PC-3 (cell line): ENCODE measurements around the gene UBAC2. TPM values are rescaled to one million over a fixed set of nuclear protein-coding genes. Genes with fewer than 3 reads are reported as not detected.
"Not testable (repeated sequence)": the region's sequence is repeated elsewhere in the genome, so short reads cannot be mapped to it uniquely, and the experiment has no call there.

Source experiments
- ATAC-seq: fragments of 200-7000 bp; cut with Tn5 transposase; 2 replicates; pipeline ENCODE4 v1.9.1; 2020; ENCODE audit warnings: mild to moderate bottlenecking, moderate library complexity
- BruUV-seq: library from RNA; stranded (reverse); fragments of 400-500 nt; replicated peaks from 2 replicates; lab custom pipeline; 2021; lab: Mats Ljungman, UMichigan
- CTCF ChIA-PET: fragments of 300-600 bp; sonication (Branson Sonifier 250); formaldehyde crosslinking; loops from one replicate; lab custom pipeline; 2022; ENCODE audit warnings: antibody characterized with exemption; lab: Charles Lee
- POLR2A ChIA-PET: fragments of 300-600 bp; sonication (Branson Sonifier 250); formaldehyde crosslinking; loops from one replicate; lab custom pipeline; 2022; ENCODE audit warnings: antibody characterized with exemption; ENCODE audit not compliant: unreplicated experiment; lab: Charles Lee
- DNase-seq: peaks from one replicate; pipeline ENCODE4 v3.0.0-alpha.2; 2015
- H2AFZ ChIP-seq: fragments of 300-600 bp; sonication (generic); 2 replicates; pipeline ENCODE4 v1.6.0; 2016; ENCODE audit warnings: antibody characterized with exemption, low read length
- H3F3A ChIP-seq: fragments of 300-600 bp; sonication (generic); one replicate; pipeline ENCODE4 v1.6.0; 2017; ENCODE audit warnings: antibody characterized with exemption, low read length, control low read depth, mild to moderate bottlenecking; ENCODE audit not compliant: unreplicated experiment
- H3K27ac ChIP-seq: fragments of 300-600 bp; sonication (generic); 2 replicates; pipeline ENCODE4 v1.5.1; 2016; ENCODE audit warnings: mild to moderate bottlenecking, low read length
- H3K27me3 ChIP-seq: fragments of 300-600 bp; sonication (generic); 2 replicates; pipeline ENCODE4 v1.6.1; 2016; ENCODE audit warnings: low read length, mixed read lengths
- H3K36me3 ChIP-seq: fragments of 300-600 bp; sonication (generic); 2 replicates; pipeline ENCODE4 v1.6.1; 2016; ENCODE audit warnings: low read depth, mixed run types, low read length, mixed read lengths
- H3K4me1 ChIP-seq: fragments of 300-600 bp; sonication (generic); 2 replicates; pipeline ENCODE4 v1.5.1; 2016; ENCODE audit warnings: low read length; ENCODE audit not compliant: insufficient read depth
- H3K4me2 ChIP-seq: fragments of 300-600 bp; sonication (generic); 2 replicates; pipeline ENCODE4 v1.6.0; 2016; ENCODE audit warnings: low read length
- H3K4me3 ChIP-seq: fragments of 300-600 bp; sonication (generic); 2 replicates; pipeline ENCODE4 v1.5.1; 2016; ENCODE audit warnings: mild to moderate bottlenecking, low read length, mixed read lengths
- H3K79me2 ChIP-seq: fragments of 300-600 bp; sonication (generic); 2 replicates; pipeline ENCODE4 v1.6.1; 2017; ENCODE audit warnings: low read length, mixed read lengths
- H3K9ac ChIP-seq: fragments of 300-600 bp; sonication (generic); 2 replicates; pipeline ENCODE4 v1.6.0; 2016; ENCODE audit warnings: mild to moderate bottlenecking, low read length
- H3K9me2 ChIP-seq: fragments of 300-600 bp; sonication (generic); replicated peaks from 2 replicates; pipeline ENCODE4 v1.6.1; 2016; ENCODE audit warnings: mixed run types, low read length, mixed read lengths
- H3K9me3 ChIP-seq: fragments of 300-600 bp; sonication (generic); 2 replicates; pipeline ENCODE4 v1.6.1; 2016; ENCODE audit warnings: low read length, mixed read lengths
- H4K20me1 ChIP-seq: fragments of 300-600 bp; sonication (generic); 2 replicates; pipeline ENCODE4 v1.6.1; 2016; ENCODE audit warnings: low read length, mixed read lengths
- CTCF ChIP-seq: fragments of 300-600 bp; sonication (generic); conservative IDR thresholded peaks from 2 replicates; pipeline ENCODE4 v1.5.1; 2017; ENCODE audit warnings: antibody characterized with exemption, low read depth, mild to moderate bottlenecking, low read length
- EZH2 ChIP-seq: fragments of 300-600 bp; sonication (generic); IDR thresholded peaks from one replicate; pipeline ENCODE4 v1.6.1; 2017; ENCODE audit warnings: antibody characterized with exemption, mild to moderate bottlenecking, low read length; ENCODE audit not compliant: unreplicated experiment
- EZH2phosphoT487 ChIP-seq: fragments of 300-600 bp; sonication (generic); IDR thresholded peaks from 2 replicates; pipeline ENCODE4 v1.6.1; 2018; ENCODE audit warnings: mild to moderate bottlenecking, antibody characterized with exemption, low read length, borderline replicate concordance
- intact Hi-C: fragments of 100-400 bp; cut with micrococcal nuclease; formaldehyde crosslinking; loops from 2 replicates; pipeline ENCODE4 v1.9.0; 2023
- total RNA-seq: library from RNA; depleted of rRNA; stranded (reverse); fragments of >200 nt; gene quantifications from 2 replicates; pipeline ENCODE4 v1.2.3, GENCODE V29; 2014

Gene UBAC2
- total RNA-seq, 1 experiment from 2014 or later = 34.5 TPM

- H3K27ac ChIP-seq, DNase-seq, H3K4me2 ChIP-seq, intact Hi-C loops, H3K79me2 ChIP-seq, H3K9ac ChIP-seq, BruUV-seq, H3K4me1 ChIP-seq, POLR2A ChIA-PET, H3K27me3 ChIP-seq, H4K20me1 ChIP-seq, H3F3A ChIP-seq, ATAC-seq, CTCF ChIA-PET, H3K9me3 ChIP-seq, H3K9me2 ChIP-seq, H2AFZ ChIP-seq, H3K4me3 ChIP-seq, H3K36me3 ChIP-seq: not testable (repeated sequence)
Observed at GRCh38 chr13:99410646-99411475, 210.2 kb downstream of the UBAC2 start.

- Histone ChIP-seq H3K4me2 (no peak overlapping the region), H3F3A (no peaks in the 10 kb centered on the region), H2AFZ (no peak overlapping the region), H3K9me2 (no peaks in the 10 kb centered on the region), H4K20me1 (no peaks in the 10 kb centered on the region), H3K9me3 (no peaks in the 10 kb centered on the region), H3K4me3 (no peak overlapping the region), H3K27ac (no peak overlapping the region), H3K4me1 (no peaks in the 10 kb centered on the region), H3K79me2 (no peaks in the 10 kb centered on the region), H3K9ac (no peak overlapping the region), H3K27me3 (no peaks in the 10 kb centered on the region), H3K36me3 (no peaks in the 10 kb centered on the region)
- no TSS peak for BruUV-seq
- ATAC-seq (no peak), DNase-seq (no peak)
- CTCF ChIA-PET = no interaction called here
- POLR2A ChIA-PET = no interaction called here
- TF ChIP-seq CTCF (no peak), EZH2phosphoT487 (no peak), EZH2 (no peak)
- intact Hi-C loops = no loop called here
Observed at GRCh38 chr13:99412856-99413255, 212.2 kb downstream of the UBAC2 start.

GRCh38 chr13:99414048-99414995 lies 213.7 kb downstream of the UBAC2 start:
- no peak overlapping the region for H3K4me2 ChIP-seq
- H3K36me3 ChIP-seq = no peaks in the 10 kb centered on the region
- DNase-seq = no peak
- no TSS peak for BruUV-seq
- TF ChIP-seq CTCF (no peak), EZH2 (no peak), EZH2phosphoT487 (no peak)
- H3K4me3 ChIP-seq = no peak overlapping the region
- no peaks in the 10 kb centered on the region for H3K9me2 ChIP-seq
- POLR2A ChIA-PET = no interaction called here
- no peak overlapping the region for H3K27ac ChIP-seq
- H3K27me3 ChIP-seq = peaks cover 4% of the 10 kb centered on the region; the same call in 1 of the 2 replicates
- no peaks in the 10 kb centered on the region for H3F3A ChIP-seq
- no peaks in the 10 kb centered on the region for H3K79me2 ChIP-seq
- H3K4me1 ChIP-seq = no peaks in the 10 kb centered on the region
- CTCF ChIA-PET = no interaction called here
- no peaks in the 10 kb centered on the region for H4K20me1 ChIP-seq
- intact Hi-C loops = no loop called here
- no peaks in the 10 kb centered on the region for H3K9me3 ChIP-seq
- H3K9ac ChIP-seq = no peak overlapping the region
- H2AFZ ChIP-seq = no peak overlapping the region
- no peak for ATAC-seq
